ENCODE measurements around the gene CDCP1.
"Not testable (repeated sequence)": the region's sequence is repeated elsewhere in the genome, so short reads cannot be mapped to it uniquely, and the experiment has no call there.

The CDCP1 gene

GRCh38 chr3:45055032-45055410, 91.2 kb downstream of the CDCP1 start:
- DNase-seq (ENCODE audit: low read depth): no peak

DNA sequence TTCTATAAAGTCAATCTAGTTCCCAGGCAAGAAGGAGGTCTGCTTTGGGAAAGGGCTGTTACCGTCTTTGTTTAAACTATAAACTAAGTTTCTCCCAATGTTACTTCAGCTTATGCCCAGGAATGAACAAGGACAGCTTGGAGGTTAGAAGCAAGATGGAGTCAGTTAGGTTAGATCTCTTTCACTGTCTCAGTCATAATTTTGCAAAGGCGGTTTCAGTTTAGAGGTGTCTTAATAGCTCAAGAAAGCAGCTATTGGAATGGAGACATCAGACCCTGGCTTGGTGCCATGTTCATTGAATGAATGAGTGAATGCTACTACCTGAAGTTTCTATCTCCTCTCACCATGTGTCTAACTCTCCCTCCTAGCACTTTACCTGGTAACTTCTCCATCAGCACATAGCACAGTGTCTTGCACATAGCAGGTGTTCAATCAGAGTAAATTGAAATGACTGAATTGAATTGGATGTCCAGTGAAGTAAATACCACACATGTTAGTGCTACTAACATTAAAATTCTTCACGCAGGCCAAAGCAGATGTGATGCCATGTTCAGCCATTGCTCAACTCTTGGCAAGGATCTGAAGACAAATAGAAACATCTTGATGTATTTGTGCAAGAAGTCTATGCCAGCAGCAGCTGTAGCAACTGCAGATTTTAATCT, 91.9 kb downstream of the CDCP1 start:
- no peak for DNase-seq (ENCODE audit: low read depth)

DNA sequence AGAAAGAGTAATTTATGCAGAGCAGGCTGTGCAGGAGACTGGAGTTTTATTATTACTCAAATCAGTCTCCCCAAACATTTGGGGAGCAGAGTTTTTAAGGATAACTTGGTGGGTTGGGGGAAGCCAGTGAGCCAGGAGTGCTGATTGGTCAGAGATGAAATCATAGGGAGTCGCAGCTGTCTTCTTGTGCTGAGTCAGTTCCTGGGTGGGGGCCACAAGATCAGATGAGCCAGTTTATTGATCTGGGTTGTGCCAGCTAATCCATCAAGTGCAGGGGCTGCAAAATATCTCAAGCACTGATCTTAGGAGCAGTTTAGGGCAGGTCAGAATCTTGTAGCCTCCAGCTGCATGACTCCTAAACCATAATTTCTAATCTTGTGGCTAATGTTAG, 92.4 kb downstream of the CDCP1 start:
- not testable (repeated sequence) for DNase-seq (ENCODE audit: low read depth)

DNA sequence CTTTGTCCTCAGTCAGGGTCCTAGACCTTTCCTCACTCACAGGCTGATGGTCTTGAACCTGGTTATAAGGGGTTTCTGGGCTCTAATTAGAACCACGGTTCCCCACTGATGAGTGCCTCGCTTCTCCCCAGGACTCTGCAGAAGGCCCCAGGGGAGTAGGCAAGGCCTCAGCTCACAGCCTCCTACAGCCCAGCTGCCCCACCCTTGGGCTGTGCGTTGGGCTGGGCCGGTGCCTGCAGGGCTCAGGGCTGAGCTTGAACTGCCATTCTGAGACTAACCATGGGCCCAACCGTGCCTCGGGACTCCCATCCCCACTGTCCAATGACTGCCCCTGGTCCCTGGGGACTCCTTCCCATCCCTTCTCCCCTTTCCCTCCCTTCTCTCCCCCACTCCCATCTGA, 94.5 kb downstream of the CDCP1 start:
- no peak for DNase-seq (ENCODE audit: low read depth)

- no peak for DNase-seq (ENCODE audit: low read depth)
Measured at GRCh38 chr3:45049807-45050206, 96.4 kb downstream of the CDCP1 start.

- DNase-seq (ENCODE audit: low read depth): no peak
Measured at GRCh38 chr3:45048244-45048643, 97.9 kb downstream of the CDCP1 start.

- no peak for DNase-seq (ENCODE audit: low read depth)
Measured at GRCh38 chr3:45043728-45044299, 102.4 kb downstream of the CDCP1 start.

DNA sequence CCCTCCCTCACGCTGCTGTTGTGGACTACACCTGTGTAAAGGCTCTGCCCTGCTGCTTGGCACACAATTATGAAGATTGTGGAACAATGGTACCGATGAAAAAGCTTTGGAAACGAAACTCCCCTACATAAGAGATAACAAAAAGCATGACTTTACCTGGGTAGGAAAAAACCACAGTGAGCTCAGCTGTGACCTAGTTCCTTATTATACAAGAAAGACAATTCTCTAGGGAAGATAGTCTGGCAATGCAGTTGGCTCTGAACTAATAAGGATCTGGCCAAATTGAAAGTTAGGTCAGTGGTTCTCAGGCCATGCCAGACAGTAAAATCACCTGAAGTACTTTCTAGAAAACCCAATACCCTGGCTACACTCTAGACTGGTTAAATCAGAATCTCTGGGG, 104.0 kb downstream of the CDCP1 start:
- no peak for DNase-seq (ENCODE audit: low read depth)

GRCh38 chr3:45041666-45042065, 104.5 kb downstream of the CDCP1 start:
- DNase-seq (ENCODE audit: low read depth): no peak

DNA sequence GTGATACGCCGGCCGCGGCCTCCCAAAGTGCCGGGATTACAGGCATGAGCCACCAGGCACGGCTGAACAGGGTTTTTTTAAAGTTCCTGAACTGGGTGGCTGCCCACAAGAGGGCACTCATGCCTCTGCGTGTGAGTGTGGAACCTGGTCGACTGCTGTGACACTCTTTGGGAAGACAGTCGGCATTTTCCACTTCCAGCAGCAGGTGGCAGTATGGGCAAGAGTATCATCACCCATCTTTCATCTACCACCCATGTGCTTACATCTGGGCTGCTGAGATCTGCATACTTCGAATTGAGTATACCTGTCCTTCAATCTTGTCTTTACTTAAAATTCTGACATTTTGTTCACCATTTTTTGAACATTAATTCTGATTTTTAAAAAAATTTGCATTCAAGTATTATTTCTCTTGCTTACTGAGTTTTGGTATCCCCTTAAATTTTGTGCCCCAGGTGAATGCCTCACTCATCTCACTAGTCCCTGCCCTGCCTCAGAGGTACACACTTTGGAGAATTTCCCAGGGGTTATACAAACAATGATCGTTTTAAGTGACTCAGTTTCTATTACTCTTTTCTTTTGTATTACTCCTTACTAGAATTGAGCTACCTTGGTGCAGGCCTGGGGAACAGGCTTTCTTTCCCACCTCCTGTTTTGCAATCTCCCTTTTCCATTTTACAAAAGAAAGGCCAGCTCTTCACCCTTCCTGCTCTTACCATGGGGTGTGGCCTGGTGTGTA, 108.3 kb downstream of the CDCP1 start:
- DNase-seq (ENCODE audit: low read depth): peak; percentile 84

- peak; percentile 17 for DNase-seq (ENCODE audit: low read depth)
Measured at GRCh38 chr3:45035441-45036301, 110.5 kb downstream of the CDCP1 start.

- no peak for DNase-seq (ENCODE audit: low read depth)
Measured at GRCh38 chr3:45034612-45035252, 111.4 kb downstream of the CDCP1 start.

DNA sequence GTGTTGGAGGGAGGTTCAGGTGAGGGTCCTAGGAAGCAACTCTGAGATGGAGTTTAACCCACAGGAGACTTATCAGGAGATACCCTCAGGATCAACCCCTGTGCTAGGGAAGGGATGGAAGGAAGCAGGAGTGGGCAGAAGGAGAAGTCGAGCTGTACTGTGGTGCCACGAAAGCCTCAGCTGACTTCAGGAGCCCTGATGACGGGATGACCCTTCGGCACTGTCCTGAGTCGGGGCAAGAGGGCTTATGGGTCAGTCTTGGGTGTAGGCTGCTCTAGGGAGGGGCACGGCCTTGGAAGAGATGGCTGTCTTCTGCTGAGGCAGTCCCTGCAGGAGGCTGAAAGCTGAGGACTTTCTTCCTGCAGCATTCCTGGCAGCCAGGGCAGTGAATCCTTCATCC, 112.4 kb downstream of the CDCP1 start:
- DNase-seq (ENCODE audit: low read depth): no peak
